SIG-M5 (cell line): ENCODE results near the gene EHF.

ENCODE experiments used
- DNase-seq: peaks from one replicate; lab custom pipeline; 2025; lab: John Stamatoyannopoulos, UW

The EHF gene

DNA sequence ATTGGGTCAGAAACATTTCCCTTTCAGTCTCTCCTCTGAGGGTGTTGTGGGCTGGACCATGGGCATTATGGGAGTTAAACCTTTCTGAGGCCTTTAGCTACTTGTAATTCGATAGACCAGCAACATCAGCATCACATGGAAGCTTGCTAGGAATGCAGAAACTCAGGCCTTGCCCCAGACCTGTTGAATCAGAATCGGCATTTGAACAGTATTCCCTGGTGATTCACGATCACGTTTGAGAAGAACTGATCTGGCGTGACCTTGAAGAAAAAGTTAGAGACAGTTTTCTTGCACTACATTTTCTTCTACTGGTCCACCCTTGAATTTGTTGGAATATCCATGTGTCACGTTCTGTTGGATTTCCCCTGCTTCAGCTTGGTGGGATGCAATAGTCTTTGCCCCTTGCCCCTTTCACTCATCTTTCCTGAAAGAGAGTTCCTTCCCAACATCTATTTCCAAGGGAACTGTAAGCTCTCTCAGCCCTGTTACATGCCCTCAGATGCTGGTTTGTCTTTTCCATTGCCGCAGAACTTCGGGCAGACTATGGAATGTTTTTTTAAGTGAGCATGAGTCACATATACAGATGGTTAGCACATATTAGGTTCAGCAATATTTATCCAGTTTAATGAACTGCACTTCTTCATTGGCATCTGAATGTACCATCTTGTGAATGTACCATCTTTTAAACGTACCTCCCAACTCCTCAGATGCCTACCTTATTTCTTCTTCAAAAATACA, 23.9 kb downstream of the EHF start:
- DNase-seq = no peak

DNA sequence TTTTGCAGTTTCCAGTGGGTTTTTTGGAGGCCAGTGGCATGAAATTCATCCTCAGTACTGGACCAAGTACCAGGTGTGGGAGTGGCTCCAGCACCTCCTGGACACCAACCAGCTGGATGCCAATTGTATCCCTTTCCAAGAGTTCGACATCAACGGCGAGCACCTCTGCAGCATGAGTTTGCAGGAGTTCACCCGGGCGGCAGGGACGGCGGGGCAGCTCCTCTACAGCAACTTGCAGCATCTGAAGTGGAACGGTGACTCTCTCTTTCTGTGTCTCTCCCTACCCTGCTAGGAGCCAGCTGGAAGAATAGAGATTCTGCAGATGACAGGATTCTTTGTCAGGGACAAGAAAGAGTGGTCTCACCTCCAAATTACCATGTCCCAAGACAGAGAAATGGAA, 25.5 kb downstream of the EHF start:
- DNase-seq = no peak

DNA sequence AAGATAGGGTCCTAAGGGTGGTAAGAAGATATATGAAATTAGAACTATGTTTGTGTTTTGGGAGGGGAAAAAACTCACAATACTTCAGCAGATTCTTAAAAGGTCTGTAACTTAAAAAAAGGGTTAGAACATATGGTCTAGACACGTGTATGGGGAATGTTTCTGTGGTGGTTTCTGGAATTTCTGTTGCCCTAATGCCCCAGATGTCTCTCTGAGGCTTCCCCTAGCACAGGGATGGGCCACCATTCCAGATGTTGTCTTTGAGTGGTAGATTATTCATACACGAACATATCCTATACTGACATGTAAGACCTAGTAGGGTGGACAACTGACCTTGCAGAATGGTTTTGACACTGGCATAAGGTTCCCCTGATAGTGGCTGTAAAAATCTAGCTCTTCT, 26.2 kb downstream of the EHF start:
- no peak for DNase-seq

DNA sequence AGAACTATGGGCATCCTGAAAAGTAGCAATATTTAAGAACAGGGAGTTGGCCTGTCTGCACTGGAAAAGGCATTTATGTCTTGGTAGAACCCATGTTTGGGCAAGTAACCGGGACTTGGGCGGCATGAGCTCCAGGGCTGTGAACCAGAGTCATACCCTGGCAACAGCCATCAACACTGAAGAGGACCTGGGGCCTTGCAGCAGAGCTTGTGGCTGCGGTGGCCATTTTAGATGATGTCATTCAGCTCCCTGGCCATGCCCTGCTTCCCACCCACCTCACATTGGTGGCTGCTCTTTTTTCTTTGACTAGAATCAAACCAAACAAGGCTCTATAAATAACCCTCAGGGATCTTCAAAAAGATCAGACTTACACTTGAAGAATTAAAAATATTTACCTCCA, 26.6 kb downstream of the EHF start:
- no peak for DNase-seq

DNA sequence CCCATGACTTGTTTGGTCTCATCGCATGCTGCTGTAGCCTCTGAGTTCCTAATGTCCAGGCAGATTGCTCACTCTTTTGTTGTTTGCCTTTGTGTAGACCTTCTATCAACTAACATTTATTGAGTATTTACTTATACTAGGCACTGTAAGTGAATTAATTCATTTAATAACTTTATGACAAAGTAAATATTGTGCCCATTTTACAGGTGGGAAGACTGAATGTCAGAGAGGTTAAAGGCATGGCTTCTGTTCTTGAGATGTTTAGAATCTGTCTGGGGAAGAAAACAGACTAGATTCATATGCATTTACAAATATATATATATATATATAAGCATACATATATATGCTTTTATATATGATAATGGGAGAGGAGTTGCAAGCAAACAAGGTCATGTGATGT, 27.1 kb downstream of the EHF start:
- DNase-seq = no peak

DNA sequence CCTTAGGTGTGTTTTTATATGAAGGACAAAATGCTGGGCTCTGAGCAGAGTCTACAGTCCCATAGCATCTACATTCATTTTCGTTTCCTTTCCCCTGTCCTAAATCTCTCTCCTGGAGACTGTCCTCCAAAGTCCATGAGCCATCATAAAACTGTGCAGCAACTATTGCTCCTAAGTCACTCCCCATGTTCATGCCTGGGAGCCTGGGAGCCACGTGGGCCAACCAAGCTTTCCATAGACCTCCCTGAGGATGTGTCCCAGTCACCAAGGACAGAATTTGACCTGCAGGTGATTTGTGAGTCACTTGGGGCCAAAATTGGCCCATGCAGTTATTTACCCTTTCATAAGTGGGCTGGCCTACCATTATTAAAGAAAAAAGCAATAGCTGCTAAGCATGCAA, 28.7 kb downstream of the EHF start:
- DNase-seq = no peak

DNA sequence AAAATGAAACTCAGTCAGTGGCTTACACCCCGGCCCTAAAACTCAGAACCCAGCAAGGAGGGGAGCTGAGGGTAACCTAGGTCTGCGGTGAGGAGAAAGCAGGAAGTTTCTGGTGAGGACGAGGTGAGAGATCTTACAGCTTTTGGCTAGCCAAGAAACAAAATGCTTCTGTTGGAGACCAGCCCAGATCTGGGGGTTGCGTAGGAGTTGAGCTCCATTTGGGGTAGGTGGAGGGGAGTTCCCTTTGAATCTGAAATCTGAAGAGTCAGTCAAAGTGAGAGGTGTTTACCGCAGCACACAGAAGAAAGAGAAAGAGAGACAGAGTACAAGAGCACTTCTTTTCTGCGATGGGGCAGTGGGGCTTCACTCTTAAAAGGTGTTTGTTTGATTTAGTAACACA, 29.6 kb downstream of the EHF start:
- DNase-seq = no peak

DNA sequence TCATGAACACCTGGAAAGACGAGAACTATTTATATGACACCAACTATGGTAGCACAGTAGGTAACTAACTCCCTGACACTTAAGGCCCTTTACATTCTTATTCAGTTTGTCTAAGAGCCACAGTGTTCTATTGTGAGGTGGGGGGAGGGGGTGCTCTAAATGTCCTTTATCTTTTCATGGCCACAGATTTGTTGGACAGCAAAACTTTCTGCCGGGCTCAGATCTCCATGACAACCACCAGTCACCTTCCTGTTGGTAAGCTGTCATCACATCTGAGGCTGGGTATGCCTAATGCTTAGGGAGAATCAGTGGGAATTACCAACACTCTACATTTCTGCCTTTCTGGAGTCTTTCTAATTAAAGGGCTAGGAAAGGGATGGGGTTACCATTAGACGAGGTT, 30.7 kb downstream of the EHF start:
- no peak for DNase-seq

DNA sequence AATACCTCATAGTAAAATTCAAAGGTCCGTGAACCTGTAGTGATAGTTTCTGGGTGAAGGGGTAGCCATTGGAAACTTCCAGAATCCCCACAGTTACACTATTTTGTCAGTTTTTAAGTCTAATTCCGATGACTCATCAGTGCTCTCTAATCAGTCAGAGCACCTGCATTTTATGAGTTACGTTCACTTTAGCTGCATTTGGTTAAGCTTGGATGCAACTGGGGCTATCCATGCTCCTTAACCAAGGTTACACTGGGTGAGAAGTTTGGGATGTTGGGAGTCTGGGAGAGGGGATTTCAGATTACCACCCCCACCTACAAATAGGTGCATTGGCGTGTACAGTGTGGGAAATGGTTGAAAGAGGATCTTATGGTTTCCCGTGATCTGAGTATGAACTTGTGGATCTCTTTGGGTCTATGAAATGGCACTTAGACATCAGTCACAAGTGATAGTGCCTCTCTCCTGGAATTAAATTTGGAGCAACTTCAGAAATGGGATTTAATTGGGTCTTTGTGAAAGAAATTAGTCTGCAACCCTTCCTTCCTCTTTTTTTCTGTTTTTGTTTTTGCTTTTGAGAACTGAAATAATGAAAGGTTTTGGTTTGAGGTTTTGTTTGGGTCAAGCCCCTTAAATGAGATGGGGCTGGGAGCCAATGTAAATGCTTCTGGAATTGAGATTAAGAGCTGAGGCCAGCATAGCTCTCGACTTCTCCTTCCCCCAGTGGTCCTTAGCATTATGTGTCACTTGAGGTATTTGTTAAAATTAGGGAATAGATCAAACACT, 31.5 kb downstream of the EHF start:
- DNase-seq = no peak

DNA sequence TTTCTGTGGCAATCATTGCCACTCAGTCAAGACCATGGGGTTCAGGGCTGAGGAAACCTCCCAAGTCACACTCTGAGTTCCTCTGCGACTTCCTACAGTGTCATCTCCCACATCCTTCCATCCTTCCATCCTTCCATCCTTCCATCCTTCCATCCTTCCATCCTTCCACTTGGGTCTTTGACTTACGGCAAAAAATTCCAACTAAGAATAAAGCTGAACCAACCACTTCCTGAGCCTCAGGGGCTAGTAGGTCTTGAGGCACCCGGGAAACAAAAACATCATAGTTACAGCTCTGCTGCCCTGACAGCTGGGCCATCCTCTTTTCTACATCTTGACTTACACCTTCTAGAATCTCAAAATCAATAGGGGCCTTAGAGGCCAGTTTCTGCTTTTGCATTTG, 32.1 kb downstream of the EHF start:
- DNase-seq = no peak

DNA sequence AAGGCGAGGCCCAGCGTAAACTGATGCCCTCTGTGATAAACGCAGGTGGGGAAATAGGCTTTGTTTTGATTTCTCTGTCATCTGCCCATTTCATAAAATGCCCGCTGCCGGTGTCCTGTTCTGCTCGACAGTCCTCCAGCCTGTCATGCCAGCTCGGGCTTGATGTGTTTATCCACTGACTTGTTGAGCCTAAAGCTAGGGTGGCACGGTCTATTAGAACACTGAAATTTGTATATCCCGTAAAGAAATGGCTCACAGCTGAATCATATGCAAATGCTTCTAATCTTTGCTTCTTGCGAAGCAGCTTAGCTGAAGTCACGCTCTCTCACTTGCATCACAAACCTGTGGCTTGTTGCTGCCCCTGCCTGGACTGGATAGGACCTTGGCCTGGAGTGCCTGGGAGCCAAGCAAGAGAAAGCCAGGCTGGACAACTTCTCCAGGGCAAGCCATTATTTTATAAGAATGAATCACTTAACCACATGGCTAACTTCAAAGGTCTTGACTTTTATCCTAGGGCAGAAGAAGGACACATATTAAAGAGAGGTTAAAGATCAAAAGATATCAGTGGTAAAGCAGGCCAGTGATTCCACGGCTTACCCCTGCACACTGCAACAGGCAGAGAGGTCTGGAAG, 33.1 kb downstream of the EHF start:
- DNase-seq = no peak

DNA sequence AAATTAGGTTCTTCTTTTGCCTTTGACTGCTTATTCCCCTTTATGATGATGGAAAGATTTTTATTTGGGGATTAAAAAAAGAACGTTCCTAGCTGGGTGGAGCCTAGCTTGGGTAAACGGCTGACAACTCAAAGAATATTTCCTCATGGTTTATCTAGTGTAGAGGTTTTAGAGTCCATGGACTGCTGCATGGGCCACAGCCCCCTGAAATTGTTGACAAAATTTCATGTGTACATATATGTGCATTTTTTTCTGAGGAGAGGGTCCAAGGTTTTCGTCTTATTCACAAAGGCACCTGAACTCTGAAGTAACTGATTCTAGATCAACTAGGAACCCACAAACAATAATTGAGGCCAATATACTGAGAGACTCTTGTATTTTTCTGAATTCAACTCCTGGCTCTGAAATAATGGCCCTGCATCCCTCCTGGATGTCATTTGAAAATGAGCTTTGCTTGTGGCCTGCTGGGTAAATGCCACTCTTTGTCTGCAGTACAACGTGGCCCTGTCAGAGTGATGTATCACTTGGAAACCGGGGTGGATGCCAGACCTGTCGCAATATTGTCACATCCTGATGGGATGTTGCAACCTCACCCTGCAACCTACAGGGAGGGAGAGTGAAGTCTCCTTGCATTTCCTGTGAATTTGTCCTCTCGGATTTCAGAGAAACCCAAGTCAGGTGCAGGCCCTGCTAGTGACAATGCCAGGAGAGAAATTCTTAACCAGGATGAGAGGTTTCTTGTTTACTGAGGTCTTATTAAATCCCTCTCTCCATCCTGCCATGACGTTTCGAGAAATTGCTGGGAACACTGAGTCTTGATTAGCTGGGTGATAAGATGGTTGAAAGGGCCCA, 33.8 kb downstream of the EHF start:
- no peak for DNase-seq

DNA sequence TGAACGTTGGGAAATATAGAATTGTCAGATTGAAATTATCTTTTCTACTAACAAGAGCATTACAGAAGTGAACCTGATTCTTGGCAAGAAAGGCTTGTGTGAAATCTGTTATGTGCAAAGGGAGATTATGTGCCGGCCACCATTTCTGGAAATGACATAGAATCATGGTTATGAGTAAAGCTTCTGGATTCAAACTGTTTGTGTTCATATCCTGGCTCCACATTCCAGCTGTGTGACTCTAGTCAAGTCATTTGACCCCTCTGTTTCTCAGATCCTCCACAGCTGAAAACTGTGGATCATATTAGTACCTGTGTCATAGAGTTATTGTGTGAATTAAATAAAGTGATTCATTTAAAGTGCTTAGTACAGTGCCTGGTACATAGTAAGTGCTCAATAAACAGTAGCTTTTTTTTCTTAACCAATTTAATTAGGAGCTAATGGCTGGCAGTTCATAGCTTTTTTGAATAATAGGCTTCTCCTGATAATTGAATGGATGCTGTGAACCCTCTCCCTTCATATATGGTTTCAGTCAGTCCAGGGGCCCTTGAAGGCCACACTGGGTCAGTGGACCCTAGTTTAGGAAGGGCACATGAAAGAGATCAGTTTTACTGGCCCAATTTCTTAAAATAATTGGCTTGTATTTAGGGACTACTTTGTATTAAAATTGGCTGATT, 34.6 kb downstream of the EHF start:
- no peak for DNase-seq

DNA sequence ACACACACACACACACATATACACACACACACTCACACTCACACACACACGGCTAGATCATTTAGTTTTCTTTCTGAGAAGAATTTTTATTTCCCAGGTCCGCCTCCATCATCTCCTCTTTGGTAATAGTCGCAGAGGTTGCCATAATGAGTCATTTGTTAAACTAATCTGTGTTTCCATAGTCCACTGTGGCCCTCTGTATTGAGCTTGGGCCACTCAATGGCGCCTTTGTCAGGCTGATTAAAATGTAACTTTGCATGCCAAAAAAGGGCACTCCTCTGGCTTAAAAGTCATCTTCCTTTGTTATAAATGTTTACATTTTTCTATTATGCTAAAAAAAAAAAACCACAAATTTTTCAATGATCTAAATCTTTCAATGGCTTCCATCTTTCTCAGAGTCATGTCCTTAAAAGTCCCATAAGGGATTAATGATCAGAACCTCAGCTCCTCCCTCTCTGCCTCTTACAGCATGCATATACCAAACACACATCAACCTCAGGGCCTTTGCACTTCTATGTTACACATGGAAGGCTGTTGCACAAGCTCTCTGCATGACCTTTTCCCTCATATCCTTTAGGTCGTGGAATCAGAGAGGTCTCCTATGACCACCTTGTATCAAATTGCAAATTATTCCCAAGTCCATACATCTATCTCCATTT, 35.3 kb downstream of the EHF start:
- no peak for DNase-seq

DNA sequence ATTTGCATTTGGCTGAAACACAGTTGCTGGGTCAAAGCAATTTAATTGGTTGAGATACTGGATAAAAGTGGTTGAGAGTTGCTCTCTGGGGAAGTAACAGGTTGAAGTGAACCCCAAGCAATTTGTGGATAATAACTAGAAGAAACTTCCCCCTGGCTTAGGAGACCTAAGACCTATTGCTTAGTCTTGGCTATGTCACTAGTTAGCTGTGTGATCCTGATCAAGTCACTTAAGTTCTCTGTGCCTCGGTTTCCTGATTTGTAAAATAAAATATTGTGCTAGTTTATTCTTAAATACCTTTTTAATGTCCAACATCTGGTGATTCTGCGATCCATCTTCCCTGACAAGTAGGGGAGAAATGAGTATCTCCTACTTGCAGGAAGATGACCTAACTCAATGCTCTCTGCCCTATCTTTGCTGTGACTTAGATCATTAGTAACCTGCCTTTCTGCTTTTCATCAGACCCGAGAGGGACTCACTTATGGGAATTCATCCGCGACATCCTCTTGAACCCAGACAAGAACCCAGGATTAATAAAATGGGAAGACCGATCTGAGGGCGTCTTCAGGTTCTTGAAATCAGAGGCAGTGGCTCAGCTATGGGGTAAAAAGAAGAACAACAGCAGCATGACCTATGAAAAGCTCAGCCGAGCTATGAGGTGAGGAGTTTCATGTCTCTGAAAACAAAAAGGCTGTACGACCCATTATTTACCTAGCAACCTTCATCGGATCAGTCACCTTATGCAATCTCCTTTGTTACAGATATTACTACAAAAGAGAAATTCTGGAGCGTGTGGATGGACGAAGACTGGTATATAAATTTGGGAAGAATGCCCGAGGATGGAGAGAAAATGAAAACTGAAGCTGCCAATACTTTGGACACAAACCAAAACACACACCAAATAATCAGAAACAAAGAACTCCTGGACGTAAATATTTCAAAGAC, 37.5 kb downstream of the EHF start:
- DNase-seq = no peak

DNA sequence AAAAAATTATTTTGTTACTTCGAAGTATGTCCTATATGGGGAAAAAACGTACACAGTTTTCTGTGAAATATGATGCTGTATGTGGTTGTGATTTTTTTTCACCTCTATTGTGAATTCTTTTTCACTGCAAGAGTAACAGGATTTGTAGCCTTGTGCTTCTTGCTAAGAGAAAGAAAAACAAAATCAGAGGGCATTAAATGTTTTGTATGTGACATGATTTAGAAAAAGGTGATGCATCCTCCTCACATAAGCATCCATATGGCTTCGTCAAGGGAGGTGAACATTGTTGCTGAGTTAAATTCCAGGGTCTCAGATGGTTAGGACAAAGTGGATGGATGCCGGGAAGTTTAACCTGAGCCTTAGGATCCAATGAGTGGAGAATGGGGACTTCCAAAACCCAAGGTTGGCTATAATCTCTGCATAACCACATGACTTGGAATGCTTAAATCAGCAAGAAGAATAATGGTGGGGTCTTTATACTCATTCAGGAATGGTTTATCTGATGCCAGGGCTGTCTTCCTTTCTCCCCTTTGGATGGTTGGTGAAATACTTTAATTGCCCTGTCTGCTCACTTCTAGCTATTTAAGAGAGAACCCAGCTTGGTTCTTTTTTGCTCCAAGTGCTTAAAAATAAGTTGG, 38.3 kb downstream of the EHF start:
- DNase-seq = no peak

DNA sequence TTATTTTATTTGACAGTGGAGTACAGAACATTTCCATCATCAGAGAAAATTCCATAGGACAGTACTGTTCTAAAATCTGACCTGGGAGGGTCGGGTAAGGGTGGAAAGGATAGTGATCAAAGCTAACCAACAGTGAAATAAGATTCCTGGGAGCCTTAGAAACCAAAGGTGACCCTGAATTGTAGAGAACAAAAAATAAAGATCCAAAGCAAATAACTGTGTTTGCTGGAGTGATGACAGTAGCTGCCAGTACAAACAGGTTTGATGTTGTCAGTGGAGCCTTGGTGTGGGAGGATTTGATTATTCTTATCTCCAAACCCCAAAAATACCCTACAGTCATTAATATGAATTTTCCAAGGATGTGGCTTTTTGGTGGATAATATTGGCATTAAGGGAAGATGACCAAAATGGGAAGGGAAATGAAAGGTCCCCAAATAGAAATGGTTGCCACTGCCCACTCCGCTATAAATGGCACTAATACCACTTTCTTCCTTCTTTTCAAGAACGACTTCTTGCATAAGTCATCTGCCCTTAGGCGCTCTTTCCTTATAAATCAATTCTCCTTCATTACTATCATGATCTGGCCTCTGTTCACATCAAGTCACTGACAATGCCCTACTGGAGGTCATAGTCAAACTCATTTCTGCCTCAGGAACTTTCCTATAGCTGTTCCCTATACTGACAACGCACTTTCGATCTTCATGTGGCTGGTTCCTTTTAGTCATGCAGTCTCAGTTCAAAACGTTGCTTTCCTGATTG, 44.4 kb downstream of the EHF start:
- no peak for DNase-seq

DNA sequence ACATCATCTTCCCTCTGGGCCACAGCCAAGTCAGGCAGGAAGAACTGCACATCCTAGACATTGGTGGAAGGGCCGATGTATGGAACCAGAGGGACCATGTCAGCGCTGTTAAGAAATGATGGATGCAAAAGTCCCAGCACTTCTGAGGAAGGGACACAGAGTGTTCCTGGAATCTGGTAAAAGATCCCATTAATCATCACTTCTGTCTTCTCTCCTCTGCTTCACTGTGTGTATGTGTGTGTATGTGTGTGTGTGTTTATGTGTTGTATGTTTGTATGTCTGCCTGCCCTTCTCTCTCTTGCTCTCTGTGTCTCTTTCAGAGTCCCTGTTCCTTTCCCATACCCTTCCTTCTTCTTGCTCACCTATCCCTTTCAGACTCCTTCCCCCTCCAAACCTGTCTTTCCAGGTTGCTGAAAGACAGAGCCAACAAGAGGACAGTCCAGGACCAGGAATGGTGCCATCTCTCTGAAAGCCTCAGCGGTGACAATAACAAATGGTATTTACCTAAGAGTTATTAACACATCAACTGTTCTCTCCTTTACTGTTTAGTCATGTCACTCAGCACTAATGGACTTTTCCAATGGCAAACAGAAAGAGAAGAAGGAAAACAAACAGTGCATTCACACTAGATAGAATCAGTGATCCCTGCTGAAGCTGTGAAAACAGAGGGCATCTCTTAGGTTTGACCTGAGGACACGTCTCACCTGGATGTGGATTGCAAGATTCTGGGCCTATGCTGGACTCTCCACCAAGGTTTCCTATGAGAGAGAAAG, 47.1 kb downstream of the EHF start:
- DNase-seq = no peak
